ENCODE data around the gene LRRC17.

The LRRC17 gene

DNA sequence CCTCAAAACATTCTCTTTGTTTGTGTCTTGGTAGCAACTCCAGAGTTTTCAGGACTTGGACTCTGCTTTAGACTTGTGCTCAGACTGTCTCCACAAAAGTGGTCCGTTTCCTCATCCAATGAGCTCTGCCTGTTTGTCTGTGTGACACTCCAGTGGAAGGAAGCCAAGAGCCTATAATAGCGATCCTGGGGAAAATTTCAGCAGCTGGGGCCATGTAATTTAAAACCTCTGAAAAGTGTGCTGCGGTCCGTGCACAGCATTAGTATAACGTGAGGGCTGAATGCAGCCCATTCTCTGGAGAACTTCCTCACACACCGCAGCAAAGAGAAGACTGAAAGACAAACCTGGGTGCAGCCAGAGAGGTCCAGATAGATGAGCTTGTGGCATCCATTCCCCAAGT, at the start of gene LRRC17:
Gene LRRC17 (plus strand): TSS at position 259 of the 400 bp plus-strand sequence. CDS start 20,914 bp downstream, outside the sequence.
- DNase-seq (ENCODE audit: low spot score), result peak; percentile 3

- no peak for DNase-seq (ENCODE audit: low spot score)
Observed at GRCh38 chr7:102864958-102865357, 47.8 kb upstream of the LRRC17 start.

DNA sequence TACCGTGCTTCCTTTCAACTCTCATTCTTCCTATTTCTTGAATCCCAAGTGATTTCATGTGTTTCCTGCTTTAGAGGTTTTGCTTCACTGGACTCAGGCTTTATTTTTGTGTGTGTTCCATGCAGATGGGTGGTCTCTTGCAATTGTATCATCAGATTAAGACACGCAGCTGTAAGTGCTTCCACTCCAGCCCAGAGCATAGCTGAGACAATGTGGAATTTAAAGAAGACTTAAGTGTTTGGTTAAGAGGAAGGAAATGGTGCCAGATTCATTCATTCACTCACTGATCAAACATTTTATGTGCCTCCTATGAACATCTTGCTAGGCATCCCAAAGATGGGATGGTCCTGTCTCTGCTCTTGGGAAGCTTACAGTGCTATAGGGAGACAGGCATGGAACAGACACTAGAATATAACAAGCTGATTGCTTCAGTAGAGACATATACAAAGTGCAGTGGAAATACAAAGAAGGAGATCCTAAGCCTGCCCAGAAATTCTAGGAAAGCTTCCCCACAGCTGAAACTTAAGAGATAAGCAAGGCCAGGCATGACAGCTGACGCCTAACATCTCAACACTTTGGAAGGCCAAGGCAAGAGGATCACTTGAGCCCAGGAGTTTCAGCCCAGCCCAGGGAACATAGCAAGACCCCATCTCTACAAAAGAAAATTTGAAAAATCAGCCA, 46.1 kb upstream of the LRRC17 start:
- DNase-seq (ENCODE audit: low spot score), result no peak

DNA sequence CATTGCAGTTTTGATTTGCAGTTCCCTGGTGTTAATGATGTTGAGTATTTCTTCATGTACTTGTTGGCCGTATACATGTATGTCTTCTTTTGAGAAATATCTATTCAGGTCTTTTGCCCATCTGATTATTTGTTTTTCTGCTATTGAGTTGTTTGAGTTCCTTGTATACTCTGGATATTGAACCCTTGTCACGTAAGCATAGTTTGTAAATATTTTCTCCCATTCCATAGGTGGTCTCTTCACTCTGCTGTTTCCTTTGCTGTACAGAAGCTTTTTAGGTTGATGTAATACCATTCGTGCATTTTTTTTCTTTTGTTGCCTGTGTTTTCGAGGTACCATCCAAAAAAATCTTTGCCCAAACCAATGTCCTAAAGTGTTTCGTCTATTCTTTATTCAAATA, 43.6 kb upstream of the LRRC17 start:
- no peak for DNase-seq (ENCODE audit: low spot score)

GRCh38 chr7:102872460-102872859, 40.3 kb upstream of the LRRC17 start:
- no peak for DNase-seq (ENCODE audit: low spot score)

- no peak for DNase-seq (ENCODE audit: low spot score)
Observed at GRCh38 chr7:102873470-102874165, 39.2 kb upstream of the LRRC17 start.

DNA sequence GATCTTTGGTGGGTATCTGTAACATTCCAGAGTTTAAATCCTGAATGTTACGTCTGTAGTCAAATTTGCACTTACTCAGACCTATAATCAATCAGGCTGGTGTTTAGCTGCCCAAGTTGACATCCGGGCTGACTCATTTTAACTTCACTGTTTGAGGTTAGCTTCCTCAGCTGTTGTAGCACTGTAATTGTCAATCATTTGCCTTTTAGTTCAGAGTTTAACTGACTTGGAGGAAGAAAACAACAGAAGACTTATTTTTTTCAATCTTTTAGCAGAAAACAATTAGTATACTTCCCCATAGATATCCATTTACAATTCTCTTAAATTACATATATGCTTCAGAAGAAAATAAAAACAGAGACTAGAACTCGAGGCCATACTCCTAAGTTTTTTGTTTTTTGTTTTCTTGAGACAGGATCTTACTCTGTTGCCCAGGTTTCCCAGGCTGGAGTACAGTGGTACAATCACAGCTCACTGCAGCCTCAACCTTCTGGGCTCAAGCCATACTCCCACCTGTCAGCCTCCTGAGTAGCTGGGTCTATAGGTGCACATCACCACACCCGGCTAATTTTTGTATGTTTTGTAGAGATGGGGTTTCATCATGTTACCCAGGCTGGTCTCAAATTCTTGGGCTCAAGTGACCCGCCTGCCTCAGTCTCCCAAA, 38.5 kb upstream of the LRRC17 start:
- no peak for DNase-seq (ENCODE audit: low spot score)

DNA sequence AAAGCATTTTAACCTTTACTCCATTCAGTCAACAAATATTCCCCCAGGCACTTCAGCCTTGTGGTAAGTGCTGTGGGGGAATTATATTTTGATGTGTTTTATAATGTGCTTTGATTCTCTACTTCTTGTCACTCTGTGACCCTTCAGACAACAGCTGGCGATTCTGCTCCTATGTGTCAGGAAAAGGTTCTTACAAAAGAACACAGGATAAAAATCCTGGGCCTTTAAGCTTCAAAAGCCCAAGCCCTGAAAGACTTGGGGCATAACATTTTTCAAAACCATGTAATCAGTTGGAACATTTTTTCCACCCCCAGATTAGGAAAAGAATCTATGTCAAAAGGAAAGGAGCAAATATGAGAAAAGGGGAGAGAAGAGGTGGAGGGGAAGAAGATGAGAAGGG, 37.8 kb upstream of the LRRC17 start:
- no peak for DNase-seq (ENCODE audit: low spot score)

DNA sequence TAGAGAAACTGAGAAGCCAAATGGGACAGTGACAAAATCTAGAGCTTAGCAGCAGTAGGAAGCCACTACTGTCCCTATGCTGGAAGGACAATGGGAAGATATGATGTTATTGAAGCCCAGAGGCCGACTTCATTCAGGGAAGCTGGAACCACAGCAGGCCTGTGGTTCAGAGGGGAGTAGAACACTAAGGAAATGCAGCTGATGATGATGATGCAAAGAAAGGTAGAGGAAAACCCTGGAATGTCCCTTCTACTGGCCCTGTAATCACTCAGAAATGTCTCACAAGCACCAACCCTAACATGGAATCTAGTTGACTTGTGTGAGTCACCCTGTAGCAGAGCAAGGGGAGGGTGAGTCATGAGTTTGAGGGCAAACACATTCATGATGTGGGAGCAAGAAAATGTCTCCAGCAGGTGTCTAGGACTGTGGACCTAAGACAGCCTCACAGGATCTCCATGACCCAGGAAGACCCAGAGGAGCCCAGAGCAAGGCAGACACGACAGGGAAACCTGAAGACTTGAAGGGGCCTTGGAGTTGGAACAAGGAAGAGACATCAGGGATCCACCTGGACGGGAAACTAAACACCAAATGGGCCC, 37.0 kb upstream of the LRRC17 start:
- DNase-seq (ENCODE audit: low spot score), result no peak

GRCh38 chr7:102883098-102883860, 29.5 kb upstream of the LRRC17 start:
- no peak for DNase-seq (ENCODE audit: low spot score)

- no peak for DNase-seq (ENCODE audit: low spot score)
Observed at GRCh38 chr7:102888561-102889233, 24.1 kb upstream of the LRRC17 start.

DNA sequence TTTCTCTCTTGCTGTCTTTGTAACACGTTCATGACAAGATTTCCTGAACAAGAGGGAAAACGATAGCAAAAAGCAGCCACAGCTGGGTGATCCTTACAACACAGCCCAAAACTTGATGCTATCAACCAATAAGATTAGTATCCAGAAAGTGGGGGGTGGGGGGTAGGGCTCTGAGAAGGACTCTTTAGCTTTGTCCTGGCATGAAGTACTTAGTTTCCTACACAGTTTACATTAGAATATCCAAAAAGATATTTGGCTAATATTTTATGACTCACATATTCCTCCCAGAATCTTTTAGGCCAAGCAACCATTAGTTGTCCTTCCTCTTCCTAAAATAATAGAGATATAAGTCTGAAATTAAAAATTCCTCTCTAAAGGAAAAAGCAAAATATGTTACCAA, 22.9 kb upstream of the LRRC17 start:
- DNase-seq (ENCODE audit: low spot score), result no peak

GRCh38 chr7:102890292-102890970, 22.4 kb upstream of the LRRC17 start:
- no peak for DNase-seq (ENCODE audit: low spot score)

DNA sequence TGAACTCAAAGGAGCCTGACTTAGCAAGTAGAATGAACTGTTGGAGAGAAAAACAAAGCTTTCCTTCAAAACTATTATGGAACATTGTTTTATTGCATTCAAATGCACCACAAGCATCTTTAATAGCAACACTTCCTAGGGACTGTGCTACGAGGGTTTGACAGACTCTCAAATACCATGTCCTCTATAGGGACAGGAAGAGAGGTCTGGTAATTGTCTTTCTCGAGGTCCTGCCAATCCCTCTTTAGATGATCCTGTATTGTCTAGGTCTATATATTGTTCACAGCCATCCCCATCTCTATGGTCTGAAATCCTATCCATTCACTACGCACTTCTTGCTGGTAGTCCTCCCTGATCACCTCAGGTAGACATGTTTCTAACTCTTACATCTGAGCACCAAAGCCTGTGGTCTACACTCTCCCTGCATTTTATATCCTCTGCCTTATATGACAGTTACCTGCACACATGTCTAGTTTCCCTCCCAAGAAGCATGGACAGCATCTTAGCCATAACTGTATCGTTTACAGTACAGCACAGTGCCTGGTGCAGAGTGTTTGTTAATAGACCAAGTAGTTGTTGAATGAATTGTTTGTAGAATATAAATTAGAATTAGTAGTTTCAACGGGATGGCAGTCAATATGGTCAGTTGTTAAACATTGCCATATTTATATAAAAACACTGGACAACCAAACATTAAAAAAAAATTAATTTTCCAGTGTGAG, 21.7 kb upstream of the LRRC17 start:
- DNase-seq (ENCODE audit: low spot score), result no peak

DNA sequence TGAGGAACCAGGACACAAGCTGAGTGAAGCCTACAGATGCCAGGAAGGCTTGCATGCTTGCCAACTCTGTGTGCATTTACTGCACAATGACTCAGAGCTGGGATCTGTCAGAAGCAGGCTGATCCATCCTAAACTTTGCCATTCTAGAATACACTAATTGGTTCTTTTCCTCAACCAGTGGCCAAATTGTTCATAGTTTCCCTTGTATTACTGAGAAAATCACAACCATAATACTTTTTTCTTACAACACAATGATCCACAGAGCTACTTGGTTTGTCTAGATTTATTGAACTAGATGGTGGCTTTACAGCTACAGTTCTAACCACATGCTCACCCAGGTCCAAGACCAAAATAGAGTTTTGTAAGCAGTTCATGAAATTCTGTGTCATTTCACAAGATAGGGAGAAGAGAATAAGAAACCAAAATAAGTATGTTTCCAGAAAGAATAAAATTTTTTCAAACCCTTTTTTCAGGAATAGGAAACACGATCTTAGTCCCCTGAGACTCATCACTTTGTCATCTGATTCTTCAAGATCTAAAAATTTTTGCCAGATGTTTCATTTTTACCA, 21.0 kb upstream of the LRRC17 start:
- peak; percentile 5 for DNase-seq (ENCODE audit: low spot score)

- no peak for DNase-seq (ENCODE audit: low spot score)
Observed at GRCh38 chr7:102892631-102893278, 20.0 kb upstream of the LRRC17 start.

DNA sequence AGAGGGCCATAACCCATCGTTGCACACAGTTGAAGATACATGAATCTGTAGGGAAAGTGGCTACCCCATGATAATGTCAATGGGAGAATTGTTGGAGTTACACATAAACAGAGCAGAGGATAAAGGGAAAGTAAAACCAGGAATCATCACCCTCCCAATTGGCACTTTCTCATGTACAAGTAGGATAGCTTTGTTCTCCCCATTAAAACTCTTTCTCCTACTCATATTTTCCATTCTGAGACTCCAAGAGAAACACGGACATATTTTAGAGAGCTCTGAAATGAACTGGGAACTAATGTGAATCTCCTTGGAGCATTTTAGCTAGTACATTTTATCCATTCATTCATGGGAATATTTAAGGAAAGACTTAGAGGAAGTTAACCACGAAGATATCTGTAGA, 17.2 kb upstream of the LRRC17 start:
- DNase-seq (ENCODE audit: low spot score), result no peak

- DNase-seq (ENCODE audit: low spot score), result no peak
Observed at GRCh38 chr7:102896585-102896984, 16.2 kb upstream of the LRRC17 start.

DNA sequence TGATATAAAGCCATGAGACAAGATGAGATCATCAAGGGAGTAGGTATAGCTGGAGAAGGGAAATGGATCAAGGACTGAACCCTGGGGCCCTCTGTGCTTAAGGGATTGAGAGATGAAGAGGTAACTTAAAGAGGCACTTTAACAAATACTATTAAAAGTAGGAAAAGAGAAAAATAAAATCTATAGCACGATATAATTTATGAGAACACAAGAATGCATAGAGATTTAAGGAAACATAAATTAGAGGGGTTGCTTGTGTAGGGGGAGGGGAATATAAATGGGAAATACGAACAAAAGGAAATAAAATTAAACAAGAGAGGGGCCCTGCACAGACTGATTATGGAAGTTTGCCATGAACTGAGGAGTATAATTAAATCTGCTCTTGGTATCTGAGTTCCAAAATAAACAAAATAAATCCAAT, 15.6 kb upstream of the LRRC17 start:
- no peak for DNase-seq (ENCODE audit: low spot score)

All from globus pallidus (tissue), 1 donor.